ENCODE results near the gene SPAG17. TPM values are rescaled to one million over a fixed set of nuclear protein-coding genes. Genes with fewer than 3 reads are reported as not detected.
A peak's percentile ranks its signal among the peaks of the same experiment; 100 is the strongest.

SPAG17 gene
- total RNA-seq, 1 donor from 2014 or later, result 0.78 TPM

- DNase-seq, result no peak
These were observed 25.5 kb downstream of the SPAG17 start for GRCh38 chr1:118159569-118159968.

- no peak for DNase-seq
These were observed 26.1 kb downstream of the SPAG17 start for GRCh38 chr1:118158924-118159323.

GRCh38 chr1:118157506-118157905 is 27.5 kb downstream of the SPAG17 start:
- no peak for DNase-seq

GRCh38 chr1:118155106-118155505 is 29.9 kb downstream of the SPAG17 start:
- DNase-seq, result no peak

- no peak for DNase-seq
These were observed 30.8 kb downstream of the SPAG17 start for GRCh38 chr1:118154220-118154619.

GRCh38 chr1:118151312-118151937 is 33.6 kb downstream of the SPAG17 start:
- peak; percentile 1 for DNase-seq

- DNase-seq, result no peak
These were observed 35.2 kb downstream of the SPAG17 start for GRCh38 chr1:118149799-118150198.

- no peak for DNase-seq
These were observed 37.0 kb downstream of the SPAG17 start for GRCh38 chr1:118148034-118148433.

- no peak for DNase-seq
These were observed 37.5 kb downstream of the SPAG17 start for GRCh38 chr1:118147522-118147921.

- no peak for DNase-seq
These were observed 39.3 kb downstream of the SPAG17 start for GRCh38 chr1:118145721-118146120.

- no peak for DNase-seq
These were observed 40.3 kb downstream of the SPAG17 start for GRCh38 chr1:118144684-118145083.

- DNase-seq, result no peak
These were observed 41.2 kb downstream of the SPAG17 start for GRCh38 chr1:118143831-118144230.

GRCh38 chr1:118143121-118143520 is 41.9 kb downstream of the SPAG17 start:
- DNase-seq, result no peak

GRCh38 chr1:118142546-118142945 is 42.5 kb downstream of the SPAG17 start:
- no peak for DNase-seq

- no peak for DNase-seq
These were observed 47.1 kb downstream of the SPAG17 start for GRCh38 chr1:118137900-118138299.

- peak; percentile 40 for DNase-seq
These were observed 48.7 kb downstream of the SPAG17 start for GRCh38 chr1:118136187-118136941.

- no peak for DNase-seq
These were observed 53.0 kb downstream of the SPAG17 start for GRCh38 chr1:118132000-118132399.

- no peak for DNase-seq
These were observed 56.3 kb downstream of the SPAG17 start for GRCh38 chr1:118128761-118129160.

GRCh38 chr1:118124064-118124463 is 61.0 kb downstream of the SPAG17 start:
- DNase-seq, result no peak

GRCh38 chr1:118123116-118123839 is 61.8 kb downstream of the SPAG17 start:
- DNase-seq, result no peak

GRCh38 chr1:118122234-118123004 is 62.6 kb downstream of the SPAG17 start:
- no peak for DNase-seq

- no peak for DNase-seq
These were observed 66.1 kb downstream of the SPAG17 start for GRCh38 chr1:118118873-118119463.

Data from occipital lobe (tissue), 2 donors.